ENCODE results near the gene PTPN14.

The PTPN14 gene

GRCh38 chr1:214552174-214552608, 789 bp upstream of the PTPN14 start:
- peak overlapping the region; percentile 78 for H3K27ac ChIP-seq
- TF ChIP-seq CTCF (conservative IDR thresholded peaks at IDR 0.05) = no peak
- no peak for TF ChIP-seq ZFX (IDR thresholded peaks at IDR 0.05)

- peak overlapping the region; percentile 78 for H3K27ac ChIP-seq
- TF ChIP-seq ZFX (IDR thresholded peaks at IDR 0.05) (peak; percentile 35), CTCF (conservative IDR thresholded peaks at IDR 0.05) (no peak)
These were observed 456 bp downstream of the PTPN14 start for GRCh38 chr1:214550857-214551435.

DNA sequence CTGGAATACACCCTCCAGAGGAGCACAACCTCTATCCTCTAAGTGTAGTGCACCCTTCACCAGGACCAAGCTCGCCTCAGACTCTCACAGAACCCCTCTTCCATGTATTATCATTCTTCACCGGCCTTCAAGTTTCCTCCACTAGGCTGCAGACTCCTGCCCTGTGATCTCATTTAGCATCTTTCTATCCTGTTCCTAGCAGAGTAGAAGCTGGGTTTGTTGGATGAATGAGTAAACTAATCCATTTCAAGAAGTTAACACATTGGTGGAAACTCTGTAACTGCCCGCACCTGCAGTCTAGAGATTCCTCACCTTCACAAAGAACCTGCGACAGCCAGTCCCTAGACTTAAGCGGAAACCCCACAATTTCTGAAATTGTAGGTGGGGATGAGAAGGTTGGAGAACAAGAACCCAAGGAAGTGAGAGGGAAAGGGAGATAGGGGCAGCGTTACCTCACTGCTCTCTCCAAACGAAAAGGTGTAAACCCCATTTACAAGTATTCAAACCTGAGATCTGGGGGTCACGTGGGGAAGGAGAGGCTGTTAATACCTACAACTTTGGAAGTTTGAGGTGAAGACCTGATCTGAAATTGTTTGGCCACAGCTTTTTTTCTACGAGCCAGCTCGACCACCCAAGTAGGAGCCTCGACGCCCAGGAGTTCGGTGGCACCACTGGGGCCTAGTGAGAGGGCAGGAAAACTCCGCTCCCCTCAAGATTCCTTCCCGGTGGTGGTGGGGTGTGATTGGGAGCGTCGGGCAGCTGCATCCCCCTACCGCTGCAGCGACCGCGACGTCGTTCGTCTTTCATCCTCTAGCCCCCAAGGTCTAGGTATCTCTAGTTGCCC, 1.2 kb downstream of the PTPN14 start:
- TF ChIP-seq ZFX (IDR thresholded peaks at IDR 0.05) (no peak), CTCF (conservative IDR thresholded peaks at IDR 0.05) (no peak)
- peak overlapping the region; percentile 78; the same call in 1 of the 2 replicates for H3K27ac ChIP-seq

GRCh38 chr1:214549604-214550003, 1.8 kb downstream of the PTPN14 start:
- no peak overlapping the region for H3K27ac ChIP-seq
- TF ChIP-seq ZFX (IDR thresholded peaks at IDR 0.05) = no peak
- no peak for TF ChIP-seq CTCF (conservative IDR thresholded peaks at IDR 0.05)

GRCh38 chr1:214548988-214549387, 2.4 kb downstream of the PTPN14 start:
- TF ChIP-seq CTCF (conservative IDR thresholded peaks at IDR 0.05) (no peak), ZFX (IDR thresholded peaks at IDR 0.05) (no peak)
- H3K27ac ChIP-seq = no peak overlapping the region

DNA sequence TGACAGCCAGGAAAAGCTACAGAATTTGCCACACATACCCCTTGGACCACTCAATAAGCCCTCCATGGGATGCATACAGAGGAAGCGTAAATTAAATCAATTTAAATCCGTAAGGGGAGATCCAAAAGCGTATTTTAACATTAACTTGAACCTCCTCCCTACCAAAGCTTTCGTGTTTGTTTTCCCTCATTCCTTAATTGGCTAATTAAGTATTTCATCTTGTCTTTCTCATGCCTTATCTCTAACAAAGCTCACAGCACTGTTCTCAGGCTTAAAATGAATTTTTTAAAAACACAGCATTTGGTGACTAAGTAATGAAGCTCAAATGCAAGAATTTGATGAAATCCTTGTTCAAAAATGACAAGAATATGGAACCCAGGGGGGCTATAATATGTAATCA, 3.1 kb downstream of the PTPN14 start:
- TF ChIP-seq ZFX (IDR thresholded peaks at IDR 0.05) (no peak), CTCF (conservative IDR thresholded peaks at IDR 0.05) (no peak)
- H3K27ac ChIP-seq = no peak overlapping the region

- no peak overlapping the region for H3K27ac ChIP-seq
- TF ChIP-seq ZFX (IDR thresholded peaks at IDR 0.05) (no peak), CTCF (conservative IDR thresholded peaks at IDR 0.05) (no peak)
These were observed 3.7 kb downstream of the PTPN14 start for GRCh38 chr1:214547747-214548146.

Data from C4-2B (cell line).